NCI-H1105 (cell line): ENCODE results near the gene C19orf33.
A peak's percentile ranks its signal among the peaks of the same experiment; 100 is the strongest.
"Not testable (repeated sequence)": the region's sequence is repeated elsewhere in the genome, so short reads cannot be mapped to it uniquely, and the experiment has no call there.

ENCODE experiments used
- DNase-seq: peaks from one replicate; lab custom pipeline; 2025; lab: John Stamatoyannopoulos, UW

C19orf33 gene

GRCh38 chr19:38303517-38304351 lies at the start of gene C19orf33:
Gene C19orf33 (plus strand): TSS chr19:38304251. CDS start chr19:38304262, 11 bp downstream.
- no peak for DNase-seq

DNA sequence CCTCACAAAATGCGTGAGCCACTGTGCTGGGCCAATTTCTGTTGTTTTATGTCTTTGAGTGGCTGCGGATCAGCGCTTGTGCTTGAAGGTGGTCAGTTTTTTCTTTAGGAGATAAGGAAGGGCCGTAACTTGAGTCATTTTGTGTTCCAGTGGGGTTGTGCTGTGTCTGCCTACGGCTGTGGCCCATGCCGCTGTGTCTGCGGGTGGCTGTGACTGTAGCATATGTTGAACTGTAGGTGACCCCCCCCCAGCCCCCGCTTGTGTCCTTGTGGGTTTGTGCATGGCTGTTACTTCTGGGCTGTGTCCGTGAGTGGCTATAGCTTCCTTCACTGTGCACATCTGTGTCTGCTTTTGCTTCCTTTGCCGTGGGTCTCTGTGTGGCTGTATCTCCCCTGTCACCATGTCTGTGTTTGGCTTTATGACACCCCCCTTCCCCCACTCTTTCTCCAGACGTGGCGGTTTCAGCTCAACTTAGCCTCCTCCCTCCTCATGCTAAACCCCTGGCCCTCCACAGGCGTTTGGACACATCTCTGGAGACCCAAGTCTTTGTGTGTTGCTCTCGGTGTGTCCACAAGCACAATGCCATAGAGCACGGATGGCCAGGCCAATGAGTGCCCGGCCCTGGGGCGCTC lies 48.6 kb upstream of the C19orf33 start:
- no peak for DNase-seq

GRCh38 chr19:38261942-38262341 lies 42.1 kb upstream of the C19orf33 start:
- not testable (repeated sequence) for DNase-seq

GRCh38 chr19:38262585-38263268 lies 41.3 kb upstream of the C19orf33 start:
- DNase-seq, result no peak

DNA sequence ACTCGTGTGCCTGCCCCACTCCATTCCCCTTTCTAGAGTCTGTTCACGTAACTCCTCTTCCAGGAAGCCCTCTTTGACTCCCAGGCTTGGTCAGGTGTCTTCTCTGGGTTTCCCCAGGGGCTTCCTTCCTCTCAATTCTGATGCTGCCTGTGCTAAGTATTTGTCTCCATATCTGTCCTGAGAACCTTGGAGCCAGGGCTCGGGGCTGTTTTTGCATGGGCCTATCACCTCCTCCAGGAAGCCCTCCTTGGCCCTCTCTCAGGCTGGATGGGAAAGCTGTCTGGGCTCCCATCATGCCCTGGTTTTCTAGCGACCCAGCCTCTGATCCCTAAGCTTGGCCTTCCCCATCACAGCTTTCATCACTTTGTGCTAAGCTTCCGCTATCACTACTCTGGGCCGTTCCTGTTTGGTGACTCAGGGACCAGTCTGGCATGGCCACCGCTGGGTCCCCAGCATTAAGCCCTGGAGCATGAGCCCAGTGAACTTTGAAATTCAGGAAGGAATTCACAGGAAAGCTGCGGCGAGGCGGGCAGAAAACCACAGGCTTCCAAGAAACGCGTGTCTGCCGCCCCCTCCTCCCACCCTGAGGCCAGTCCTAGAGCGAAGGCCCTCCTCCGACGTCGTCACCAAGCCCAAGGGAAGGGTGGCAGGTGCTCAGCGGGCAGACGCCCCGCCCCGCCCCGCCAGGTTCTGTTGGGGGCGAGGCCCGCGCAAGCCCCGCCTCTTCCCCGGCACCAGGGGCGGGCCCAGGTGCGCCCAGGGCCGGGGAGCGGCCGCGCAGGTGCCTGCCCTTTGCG lies 40.2 kb upstream of the C19orf33 start:
- peak; percentile 95 for DNase-seq

DNA sequence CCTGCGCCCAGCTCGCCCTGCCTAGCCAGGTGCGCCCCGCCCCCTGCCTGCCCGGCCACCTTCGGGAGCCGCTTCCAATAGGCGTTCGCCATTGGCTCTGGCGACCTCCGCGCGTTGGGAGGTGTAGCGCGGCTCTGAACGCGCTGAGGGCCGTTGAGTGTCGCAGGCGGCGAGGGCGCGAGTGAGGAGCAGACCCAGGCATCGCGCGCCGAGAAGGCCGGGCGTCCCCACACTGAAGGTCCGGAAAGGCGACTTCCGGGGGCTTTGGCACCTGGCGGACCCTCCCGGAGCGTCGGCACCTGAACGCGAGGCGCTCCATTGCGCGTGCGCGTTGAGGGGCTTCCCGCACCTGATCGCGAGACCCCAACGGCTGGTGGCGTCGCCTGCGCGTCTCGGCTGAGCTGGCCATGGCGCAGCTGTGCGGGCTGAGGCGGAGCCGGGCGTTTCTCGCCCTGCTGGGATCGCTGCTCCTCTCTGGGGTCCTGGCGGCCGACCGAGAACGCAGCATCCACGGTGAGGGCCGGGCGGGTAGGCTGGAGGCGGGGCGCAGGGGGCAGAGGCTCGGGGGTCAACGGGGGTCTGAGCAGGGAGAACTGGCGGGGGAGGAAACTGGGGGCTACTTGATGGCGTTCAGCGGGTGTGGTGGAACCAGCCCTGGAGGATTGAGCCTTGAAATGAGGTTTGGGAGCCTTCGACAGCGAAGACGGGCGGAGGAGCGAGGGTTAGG lies 39.4 kb upstream of the C19orf33 start, which contains the start of gene SPINT2:
Gene SPINT2, plus strand, starts transcription at position 88 of the 727 bp plus-strand sequence. Its CDS starts 320 bp downstream, at position 408.
- peak; percentile 91 for DNase-seq

DNA sequence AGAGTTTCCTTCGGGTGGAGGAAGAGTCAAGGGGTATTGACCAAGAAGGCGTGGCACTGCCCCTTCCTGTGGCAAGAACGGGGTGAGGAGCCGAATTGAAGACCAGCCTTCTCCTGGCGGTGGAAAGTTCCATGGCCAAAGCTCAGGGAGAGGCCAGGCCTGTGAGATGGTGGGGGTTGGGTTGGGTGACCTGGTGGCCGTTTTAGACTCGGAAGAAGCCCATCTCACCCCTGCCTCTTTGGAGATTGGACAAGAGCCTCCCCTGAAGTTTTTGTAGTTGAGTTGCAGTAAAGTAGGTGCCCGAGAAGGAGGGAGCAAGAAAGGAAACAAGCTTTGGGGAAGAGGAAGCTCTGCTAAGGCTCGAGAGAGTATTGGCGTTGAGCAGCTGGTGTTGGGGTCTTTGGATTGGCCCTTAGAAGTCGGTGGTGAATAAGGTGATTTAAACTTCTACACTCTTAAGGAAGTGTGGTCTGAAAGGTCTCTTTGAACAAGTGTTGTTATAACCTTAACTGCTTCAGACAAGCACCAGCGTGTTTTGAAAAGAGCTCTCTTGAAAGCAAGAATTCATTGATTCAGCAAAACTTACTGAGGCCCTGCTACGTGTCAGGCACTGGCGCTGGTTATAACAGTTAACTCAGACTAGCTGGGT lies 38.7 kb upstream of the C19orf33 start:
- no peak for DNase-seq

- DNase-seq, result no peak
Observed at GRCh38 chr19:38265921-38266429, 38.1 kb upstream of the C19orf33 start.

GRCh38 chr19:38266981-38267597 lies 37.0 kb upstream of the C19orf33 start:
- DNase-seq, result no peak

- DNase-seq, result no peak
Observed at GRCh38 chr19:38267761-38268483, 36.1 kb upstream of the C19orf33 start.

DNA sequence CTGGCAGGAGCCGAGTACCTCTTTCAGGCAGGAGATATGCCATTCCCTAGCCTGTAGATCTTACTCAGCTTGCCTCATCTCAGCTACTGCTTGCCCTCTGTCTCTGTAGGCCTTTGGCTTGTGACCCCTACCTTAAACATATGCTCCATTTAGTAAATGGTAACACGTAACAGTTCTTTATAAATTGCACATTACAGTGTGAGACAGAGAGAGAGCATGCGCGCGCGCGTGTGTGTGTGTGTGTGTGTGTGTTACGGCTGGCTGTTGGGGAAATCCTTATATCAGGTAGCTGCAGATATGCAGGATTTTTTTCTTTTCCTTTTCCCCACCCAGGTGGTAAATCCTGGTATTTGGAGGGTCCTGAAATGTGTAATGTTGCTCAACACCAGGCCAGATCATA lies 35.5 kb upstream of the C19orf33 start:
- no peak for DNase-seq

GRCh38 chr19:38270587-38271167 lies 33.4 kb upstream of the C19orf33 start:
- no peak for DNase-seq

DNA sequence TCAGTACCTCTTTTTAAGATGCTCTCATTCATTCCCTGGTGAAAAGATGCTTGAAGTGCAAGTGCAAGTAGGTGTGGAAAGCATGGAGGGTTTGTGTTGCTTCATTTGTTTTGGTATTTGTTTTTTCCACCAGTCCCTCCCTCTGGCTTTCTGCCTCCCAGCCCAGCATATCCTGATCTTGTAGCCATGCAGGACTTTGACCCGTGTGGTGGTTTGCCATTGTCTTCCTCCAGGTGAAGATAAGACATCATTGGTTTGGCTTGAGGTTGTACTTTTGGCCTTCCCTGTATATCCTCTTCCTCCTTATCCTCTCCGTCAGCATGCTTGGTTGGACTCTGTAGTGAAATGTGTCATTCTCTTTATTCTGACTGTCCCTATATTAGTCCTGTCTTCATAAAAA lies 30.6 kb upstream of the C19orf33 start:
- no peak for DNase-seq

DNA sequence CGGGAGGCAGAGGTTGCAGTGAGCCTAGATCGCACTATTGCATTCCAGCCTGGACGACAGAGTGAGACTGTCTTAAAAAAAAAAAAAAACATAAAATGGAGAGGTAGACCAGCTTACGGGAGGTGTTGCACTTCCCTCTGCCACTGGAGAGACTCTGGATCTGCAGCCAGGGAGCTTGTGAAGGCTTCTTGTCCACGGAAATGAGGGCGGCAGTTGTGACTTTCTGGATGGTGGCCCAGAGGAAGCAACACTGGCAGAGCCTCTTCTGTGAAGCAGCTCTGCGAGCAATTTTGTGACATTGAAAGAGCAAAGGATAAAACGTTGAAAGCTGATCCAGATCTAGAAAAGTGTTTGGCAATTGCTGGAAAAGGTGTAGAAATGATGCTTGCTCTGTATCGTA lies 29.3 kb upstream of the C19orf33 start:
- no peak for DNase-seq

GRCh38 chr19:38276942-38277517 lies 27.0 kb upstream of the C19orf33 start:
- DNase-seq, result no peak

DNA sequence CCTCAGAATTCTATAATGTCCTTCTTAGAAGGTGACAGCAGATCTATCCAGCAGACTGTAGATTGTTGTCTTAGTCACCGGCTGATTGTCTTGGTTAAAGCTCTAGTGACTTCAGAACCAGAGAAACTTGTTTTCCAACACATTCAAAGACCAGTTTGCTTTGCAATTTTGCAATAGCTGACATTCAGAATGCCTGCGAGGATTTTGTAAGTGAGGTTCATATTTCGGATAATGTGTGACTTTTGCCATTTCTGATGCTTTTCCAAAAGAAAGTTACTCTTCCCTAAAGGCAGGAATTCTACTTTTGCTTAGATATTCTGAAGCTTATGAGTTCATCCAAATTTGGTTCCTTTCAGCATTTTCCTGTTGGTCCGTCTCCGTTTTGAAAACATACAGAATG lies 26.5 kb upstream of the C19orf33 start:
- no peak for DNase-seq

DNA sequence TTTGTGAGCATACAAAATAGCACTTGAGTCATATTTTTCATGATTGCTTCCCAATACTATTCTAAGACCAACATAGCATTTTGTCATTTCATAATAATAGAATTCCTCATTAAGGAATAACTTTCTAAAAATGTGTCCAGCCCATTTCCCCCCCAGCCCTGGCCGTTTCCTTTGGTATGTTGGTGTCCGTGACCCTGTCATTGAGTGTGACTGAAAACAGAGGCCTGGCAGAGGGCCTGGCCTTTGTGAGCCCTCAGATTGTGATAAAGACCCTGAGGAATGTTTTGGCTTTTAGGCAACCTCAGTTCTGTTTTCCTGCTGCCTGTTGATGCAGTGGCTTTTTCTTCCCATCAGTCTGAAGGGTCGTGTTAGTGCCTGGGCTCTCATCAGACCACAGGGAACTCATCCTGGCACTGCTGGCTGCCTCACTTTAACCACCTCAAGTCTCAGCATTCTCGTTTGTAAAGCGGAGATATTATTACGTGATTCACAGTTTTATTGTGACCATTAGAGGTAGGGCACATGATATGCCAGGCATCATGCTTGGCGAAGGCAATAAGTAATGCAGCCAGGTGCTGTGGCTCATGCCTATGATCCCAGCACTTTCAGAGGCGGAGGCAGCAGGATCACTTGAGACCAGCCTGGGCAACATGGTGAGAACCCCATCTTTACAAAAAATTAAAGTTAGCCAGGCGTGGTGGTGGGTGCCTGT lies 25.9 kb upstream of the C19orf33 start:
- no peak for DNase-seq

GRCh38 chr19:38278751-38279150 lies 25.3 kb upstream of the C19orf33 start:
- no peak for DNase-seq
